Lung (tissue), 16 donors: ENCODE measurements around the gene CHMP1A. TPM values are rescaled to one million over a fixed set of nuclear protein-coding genes. Genes with fewer than 3 reads are reported as not detected.

Experiments used
- ATAC-seq: fragments of 200-7000 bp; cut with Tn5 transposase; one replicate; pipeline ENCODE4 v1.9.1; 2020; ENCODE audit warnings: moderate number of reproducible peaks; ENCODE audit not compliant: insufficient read depth, low FRiP score
- DNase-seq, 3 donors: peaks; one replicate each; pipeline ENCODE4 v3.0.0-alpha.2; 2013 to 2017
- H3K27ac ChIP-seq, 2 donors: one replicate each; pipeline ENCODE4 v1.5.1; 2013; ENCODE audit warnings: mild to moderate bottlenecking in 2 of 2, moderate library complexity in 2 of 2, control low read depth in 1 of 2, inconsistent platforms in 1 of 2, low read depth in 1 of 2, low read length in 1 of 2
- H3K27me3 ChIP-seq, 3 donors: one replicate each; pipeline ENCODE4 v1.5.1; 2013; ENCODE audit warnings: low read length in 2 of 3; ENCODE audit not compliant: control insufficient read depth in 3 of 3, insufficient read depth in 3 of 3
- H3K36me3 ChIP-seq, 4 donors: one replicate each; pipeline ENCODE4 v1.5.1; 2013; ENCODE audit warnings: low read length in 4 of 4, mild to moderate bottlenecking in 1 of 4, moderate library complexity in 1 of 4; ENCODE audit not compliant: control insufficient read depth in 4 of 4, insufficient read depth in 4 of 4
- H3K4me1 ChIP-seq, 5 donors: one replicate each; pipeline ENCODE4 v1.5.1; 2013; ENCODE audit warnings: low read length in 5 of 5, mild to moderate bottlenecking in 2 of 5, moderate library complexity in 1 of 5; ENCODE audit not compliant: control insufficient read depth in 5 of 5, insufficient read depth in 5 of 5
- H3K4me3 ChIP-seq: one replicate; pipeline ENCODE4 v1.5.1; 2013; ENCODE audit warnings: mild to moderate bottlenecking, control low read depth, moderate library complexity
- H3K9ac ChIP-seq, 2 donors: one replicate each; pipeline ENCODE4 v1.5.1; 2013; ENCODE audit warnings: low read length in 2 of 2, control low read depth in 1 of 2; ENCODE audit not compliant: insufficient read depth in 1 of 2
- H3K9me3 ChIP-seq, 4 donors: one replicate each; pipeline ENCODE4 v1.5.1; 2013; ENCODE audit warnings: low read length in 3 of 4, mild to moderate bottlenecking in 1 of 4, moderate library complexity in 1 of 4; ENCODE audit not compliant: control insufficient read depth in 4 of 4, insufficient read depth in 3 of 4
- WGBS, 2 donors: extraction: QIAGEN DNeasy Blood & Tissue Kit; methylation state at CpG; one replicate each; pipeline ENCODE4 v1.1.7; 2013; 5-methylcytosine and 5-hydroxymethylcytosine counted together
- long read RNA-seq, 5 donors: transcript quantifications; one replicate each; lab custom pipeline, GENCODE V29; 2026
- polyA plus RNA-seq, 2 donors: library from polyadenylated mRNA; stranded (reverse); fragments of 200-250 nt; gene quantifications; one replicate each; pipeline ENCODE4 v1.2.1, GENCODE V29; 2013
- total RNA-seq, 2 donors: library from RNA; depleted of rRNA in 1 of 2; stranded (reverse); fragments of >200 nt in 1 of 2; gene quantifications; one replicate each; pipeline ENCODE4 v1.2.1, GENCODE V29; 2014 to 2021
- TF ChIP-seq, protein P1 (sequence below): IDR thresholded peaks from 2 replicates; pipeline ENCODE4 v1.5.1; 2012; ENCODE audit warnings: mild to moderate bottlenecking; ENCODE audit errors: control extremely low read depth, extremely low read depth
- donor health status: control.
- donor health status: control.
- donor health status: Bipolar disorder and iron deficiency.
- donor health status: healthy.
- donor health status: DM: yes; HTN: yes; CAD: no.

Gene CHMP1A
- total RNA-seq (10 to 100 TPM; 77.0 to 98.4 TPM), polyA plus RNA-seq (10 to 100 TPM; 61.3 to 93.9 TPM)
- long read RNA-seq, donor 1, partial matches to known transcripts: 7 of 49 reads
- long read RNA-seq, donor 1, other reads (novel, unspliced or antisense): 39 of 49 reads
- long read RNA-seq, donor 2, partial matches to known transcripts: 0 of 11 reads
- long read RNA-seq, donor 2, other reads (novel, unspliced or antisense): 11 of 11 reads
- long read RNA-seq, donor 3, partial matches to known transcripts: 13 of 16 reads
- long read RNA-seq, donor 3, other reads (novel, unspliced or antisense): 0 of 16 reads
- long read RNA-seq, donor 4, partial matches to known transcripts: 0 of 15 reads
- long read RNA-seq, donor 4, other reads (novel, unspliced or antisense): 11 of 15 reads
- long read RNA-seq, donor 5, partial matches to known transcripts: 0 of 25 reads
- long read RNA-seq, donor 5, other reads (novel, unspliced or antisense): 20 of 25 reads

DNA sequence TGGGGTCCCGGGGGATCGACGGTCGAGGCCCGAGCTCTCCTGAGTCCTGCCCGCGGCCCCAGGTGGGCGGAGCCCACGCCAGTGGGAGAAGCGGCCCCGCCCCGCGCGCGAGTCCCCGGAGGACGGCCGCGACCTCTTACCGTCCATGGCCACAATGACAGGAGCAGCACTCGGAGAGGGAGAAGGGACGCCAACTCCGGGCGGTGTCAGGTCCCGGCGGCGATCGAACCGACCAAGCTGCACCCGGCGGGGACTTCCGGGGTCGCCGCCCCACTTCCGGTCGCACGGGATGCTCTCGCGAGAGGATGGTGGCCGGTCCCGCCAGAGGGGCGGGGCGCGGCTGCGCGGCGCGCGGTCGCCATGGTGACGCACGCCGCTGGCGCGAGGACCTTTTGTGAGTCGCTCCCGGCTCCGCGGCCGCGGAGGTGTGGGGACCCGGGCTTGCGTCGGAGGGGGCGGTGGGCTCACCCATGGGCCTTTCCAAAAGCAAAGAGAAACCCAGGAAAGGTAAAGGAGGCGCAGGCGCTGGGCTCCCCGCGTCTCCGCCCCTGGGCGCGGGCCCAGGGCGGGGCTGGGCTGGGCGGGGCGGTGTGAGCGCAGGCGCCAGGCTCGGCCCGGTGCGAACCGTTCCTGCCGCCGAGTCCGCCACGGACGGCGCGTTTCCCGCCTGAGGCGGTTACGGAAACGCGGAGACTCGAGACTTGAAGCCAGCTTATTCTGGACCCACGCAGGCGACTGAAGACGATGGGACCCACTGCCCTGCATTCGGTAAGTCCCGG, at the start of gene CHMP1A, which contains the start of gene SPATA33:
CHMP1A (minus strand) TSS at position 267 of the 779 bp plus-strand sequence; CDS start at position 147, 120 bp downstream.
SPATA33 (plus strand) TSS at position 395 of the 779 bp plus-strand sequence; CDS start at position 471, 76 bp downstream.
- no peaks in the 10 kb centered on the region for H3K27me3 ChIP-seq
- H3K4me3 ChIP-seq: peak within 1 kb of the TSS; percentile 96
- ATAC-seq: peak; percentile 96
- H3K27ac ChIP-seq: peak within 1 kb of the TSS; percentile 79 to 91
- H3K9me3 ChIP-seq: no peaks in the 10 kb centered on the region
- H3K4me1 ChIP-seq: peaks cover 5 to 20% (median 8%) of the 10 kb centered on the region in 5 donors
- peaks cover 3 to 16% (median 5%) of the 10 kb centered on the region in 4 donors for H3K36me3 ChIP-seq
- peak; percentile 88 to 93 (median 92) for DNase-seq
- WGBS, 2 donors: 0% methylated on average over 75 to 99 of the region's 99 CpGs
- peak within 1 kb of the TSS; percentile 63 to 70 for H3K9ac ChIP-seq
- TF ChIP-seq, protein P1, sequence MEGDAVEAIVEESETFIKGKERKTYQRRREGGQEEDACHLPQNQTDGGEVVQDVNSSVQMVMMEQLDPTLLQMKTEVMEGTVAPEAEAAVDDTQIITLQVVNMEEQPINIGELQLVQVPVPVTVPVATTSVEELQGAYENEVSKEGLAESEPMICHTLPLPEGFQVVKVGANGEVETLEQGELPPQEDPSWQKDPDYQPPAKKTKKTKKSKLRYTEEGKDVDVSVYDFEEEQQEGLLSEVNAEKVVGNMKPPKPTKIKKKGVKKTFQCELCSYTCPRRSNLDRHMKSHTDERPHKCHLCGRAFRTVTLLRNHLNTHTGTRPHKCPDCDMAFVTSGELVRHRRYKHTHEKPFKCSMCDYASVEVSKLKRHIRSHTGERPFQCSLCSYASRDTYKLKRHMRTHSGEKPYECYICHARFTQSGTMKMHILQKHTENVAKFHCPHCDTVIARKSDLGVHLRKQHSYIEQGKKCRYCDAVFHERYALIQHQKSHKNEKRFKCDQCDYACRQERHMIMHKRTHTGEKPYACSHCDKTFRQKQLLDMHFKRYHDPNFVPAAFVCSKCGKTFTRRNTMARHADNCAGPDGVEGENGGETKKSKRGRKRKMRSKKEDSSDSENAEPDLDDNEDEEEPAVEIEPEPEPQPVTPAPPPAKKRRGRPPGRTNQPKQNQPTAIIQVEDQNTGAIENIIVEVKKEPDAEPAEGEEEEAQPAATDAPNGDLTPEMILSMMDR: no peak

DNA sequence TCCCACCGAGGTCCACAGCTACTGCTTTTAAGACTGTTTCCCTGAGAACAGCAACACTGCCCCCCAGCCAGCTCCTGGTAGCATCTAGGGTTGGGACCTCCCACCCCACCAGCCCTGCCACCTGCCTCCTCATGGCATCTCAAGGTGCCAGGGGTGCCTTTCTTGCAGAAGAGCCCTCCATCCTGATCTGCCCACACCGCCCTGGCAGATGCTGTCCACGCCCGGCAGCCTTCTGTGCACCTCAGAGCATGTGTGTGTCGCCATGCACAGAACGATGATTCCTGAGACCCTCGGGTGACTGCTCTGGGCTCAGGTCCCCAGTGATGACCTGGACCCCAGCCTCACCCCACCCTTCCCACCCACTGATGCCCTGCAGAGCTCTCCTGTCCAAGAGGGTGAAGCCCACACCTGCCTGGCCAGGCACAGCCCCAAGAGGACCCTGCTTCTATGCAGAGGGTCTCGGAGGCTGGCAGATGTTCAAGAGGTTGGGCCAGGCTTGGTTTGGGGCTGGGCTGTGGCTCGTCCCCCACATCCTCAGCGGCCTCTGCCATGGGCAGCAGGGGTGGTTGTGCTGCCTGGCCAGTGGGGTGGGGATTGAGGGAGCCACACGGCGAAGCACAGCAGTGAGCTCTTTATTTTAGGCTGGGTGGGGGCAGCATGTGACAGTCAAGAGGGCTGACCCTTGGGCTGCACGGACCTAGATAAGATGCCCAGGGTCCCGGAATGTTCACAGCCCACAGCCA, 49.2 kb upstream of the CHMP1A start:
- DNase-seq (no peak), ATAC-seq (no peak)
- Histone ChIP-seq H3K27ac (no peak overlapping the region), H3K36me3 (no peaks in the 10 kb centered on the region), H3K27me3 (peaks cover 0 to 5% (median 0%) of the 10 kb centered on the region in 3 donors), H3K9ac (no peak overlapping the region), H3K4me3 (no peak overlapping the region), H3K9me3 (no peaks in the 10 kb centered on the region), H3K4me1 (peaks cover 0 to 4% (median 0%) of the 10 kb centered on the region in 5 donors)
- 83 to 92% methylated on average over 14 of the region's 14 CpGs for WGBS, 2 donors
- TF ChIP-seq, protein P1: no peak

DNA sequence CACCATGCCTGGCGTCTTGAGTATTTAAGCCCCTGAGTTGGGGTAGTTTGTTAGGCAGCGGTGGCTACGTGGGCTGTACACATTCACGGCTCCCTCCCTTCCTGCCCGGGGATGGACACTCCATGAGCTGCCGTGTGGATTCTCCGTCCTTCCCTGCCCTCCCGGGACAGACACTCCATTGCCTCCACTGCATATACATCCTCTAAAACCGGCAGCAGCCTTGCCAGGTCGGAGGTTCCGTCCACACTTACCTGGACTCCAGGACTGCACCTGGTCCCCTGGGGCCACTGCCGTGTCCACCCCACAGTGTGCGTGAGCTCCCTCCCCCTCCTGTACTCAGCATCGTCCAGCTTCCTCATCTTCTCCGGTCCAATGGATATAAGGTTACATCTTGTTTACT, 47.5 kb upstream of the CHMP1A start:
- DNase-seq: no peak
- no peak for ATAC-seq

More for the DNA sequence above, 47.5 kb upstream of the CHMP1A start:
- H3K9ac ChIP-seq: no peak overlapping the region
- TF ChIP-seq, protein P1: no peak
- 68 to 79% methylated on average over 15 of the region's 15 CpGs for WGBS, 2 donors
- H3K27me3 ChIP-seq: peaks cover 0 to 5% (median 0%) of the 10 kb centered on the region in 3 donors
- no peaks in the 10 kb centered on the region for H3K36me3 ChIP-seq
- no peak overlapping the region for H3K4me3 ChIP-seq
- H3K4me1 ChIP-seq: peaks cover 0 to 11% (median 3%) of the 10 kb centered on the region in 5 donors
- no peak overlapping the region for H3K27ac ChIP-seq
- H3K9me3 ChIP-seq: no peaks in the 10 kb centered on the region
